Stimulated activated naive CD8-positive, alpha-beta T cell treated with anti-CD3 and anti-CD28 coated beads, Interleukin-15, Interleukin-2, amounts not matched to agents 100 U/mL and 50 U/mL, for 24 hours (primary cell): Measurements from ENCODE around the gene BFSP1.

Experiments used
- ATAC-seq: fragments of 150-1000 bp; cut with Tn5 transposase; one replicate; pipeline ENCODE4 v1.10.0; 2021
- DNase-seq: peaks from one replicate; pipeline ENCODE4 v3.0.0; 2021

BFSP1 gene

DNA sequence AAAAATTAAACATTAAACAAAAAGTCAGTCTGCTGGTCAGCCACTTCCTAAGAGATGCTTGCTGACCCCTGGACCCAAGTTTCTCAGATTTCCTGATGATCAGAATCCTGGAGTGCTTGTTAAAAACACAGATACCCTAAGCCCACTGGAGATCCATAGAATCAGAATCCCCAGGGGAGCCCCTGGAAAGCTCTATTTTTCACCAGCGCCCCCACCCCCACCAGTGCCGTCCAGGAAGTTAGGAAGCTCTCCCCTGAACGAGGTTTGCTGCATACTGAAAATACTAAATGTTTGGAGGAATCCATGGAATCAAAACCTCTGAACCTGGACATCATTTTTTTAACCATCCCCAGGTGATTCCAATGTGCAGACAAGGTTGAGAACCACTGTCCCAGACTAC lies 69.2 kb downstream of the BFSP1 start:
- no peak for ATAC-seq
- no peak for DNase-seq

GRCh38 chr20:17460119-17460518 lies 71.1 kb downstream of the BFSP1 start:
- DNase-seq, result no peak
- ATAC-seq, result no peak

DNA sequence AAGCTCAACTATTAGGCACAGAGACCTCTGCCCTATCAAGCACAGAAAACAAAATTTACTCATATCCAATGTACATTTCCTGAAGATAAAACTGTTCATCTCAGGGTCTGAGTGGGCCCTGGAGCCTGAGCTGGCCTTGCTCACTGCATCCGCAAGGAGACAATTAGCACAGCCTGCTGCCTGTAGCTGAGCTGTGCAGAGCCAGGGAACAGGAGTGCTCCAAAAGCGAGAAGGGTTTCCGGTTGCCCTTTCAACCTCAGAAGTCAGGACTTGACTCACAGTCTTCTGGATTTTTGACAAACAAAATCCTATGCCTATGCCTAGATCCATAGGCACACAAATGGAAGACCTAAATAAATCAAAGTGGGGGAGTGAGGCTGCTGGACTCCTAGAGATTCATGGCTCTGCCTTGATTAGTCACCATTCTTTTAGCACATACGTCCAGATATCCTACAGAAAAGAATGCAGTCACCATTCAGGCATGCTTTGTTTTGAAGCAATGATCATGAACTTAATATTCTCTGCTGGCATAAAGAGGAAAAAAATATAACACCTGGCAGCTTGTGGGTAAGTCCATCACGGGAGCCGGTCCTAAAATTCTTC lies 73.5 kb downstream of the BFSP1 start:
- no peak for DNase-seq
- no peak for ATAC-seq

DNA sequence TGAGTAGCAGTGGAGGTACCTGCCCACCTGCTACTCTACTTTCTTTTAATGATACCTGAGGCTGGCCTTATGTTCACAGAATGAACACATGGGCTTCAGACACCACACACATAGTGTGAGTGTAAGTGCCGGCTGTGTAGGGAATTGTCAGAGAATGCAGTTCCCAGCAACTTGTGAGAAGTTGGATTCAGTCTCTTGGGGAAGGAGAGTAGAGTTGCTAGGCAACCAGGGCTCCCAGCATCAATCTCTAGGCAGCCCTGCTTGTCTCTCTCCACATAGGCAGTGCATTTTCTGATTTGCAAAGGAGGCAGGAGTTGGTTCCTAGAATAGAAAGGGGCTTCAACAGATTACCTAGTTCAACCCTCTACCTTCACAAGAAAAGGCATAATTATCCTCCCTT lies 74.1 kb downstream of the BFSP1 start:
- DNase-seq, result no peak
- ATAC-seq, result no peak

DNA sequence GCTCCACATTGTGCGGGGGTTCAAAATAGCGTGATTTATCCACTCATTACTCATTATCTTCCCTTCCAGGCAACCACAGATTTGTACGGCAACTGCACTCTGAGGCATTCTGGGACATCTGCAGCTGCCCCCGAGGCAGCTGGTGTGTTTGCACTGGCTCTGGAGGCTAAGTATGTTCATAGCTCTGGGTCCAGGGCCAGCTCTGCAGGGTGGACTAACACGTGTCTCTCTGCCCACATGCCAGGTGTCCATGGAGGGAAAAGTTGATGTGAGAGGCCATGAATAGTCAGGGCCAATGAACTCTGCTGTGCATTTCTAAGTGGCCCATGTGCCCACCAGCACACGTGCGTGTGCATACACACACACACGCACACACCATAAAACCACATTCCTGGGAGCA lies 74.9 kb downstream of the BFSP1 start:
- no peak for ATAC-seq
- DNase-seq, result no peak

- DNase-seq, result no peak
- no peak for ATAC-seq
These were observed 77.6 kb downstream of the BFSP1 start for GRCh38 chr20:17453592-17453991.

GRCh38 chr20:17452441-17452840 lies 78.7 kb downstream of the BFSP1 start:
- ATAC-seq (no peak), DNase-seq (no peak)

GRCh38 chr20:17449031-17449430 lies 82.1 kb downstream of the BFSP1 start:
- ATAC-seq, result no peak
- no peak for DNase-seq

- DNase-seq, result no peak
- ATAC-seq, result no peak
These were observed 83.1 kb downstream of the BFSP1 start for GRCh38 chr20:17448071-17448470.

DNA sequence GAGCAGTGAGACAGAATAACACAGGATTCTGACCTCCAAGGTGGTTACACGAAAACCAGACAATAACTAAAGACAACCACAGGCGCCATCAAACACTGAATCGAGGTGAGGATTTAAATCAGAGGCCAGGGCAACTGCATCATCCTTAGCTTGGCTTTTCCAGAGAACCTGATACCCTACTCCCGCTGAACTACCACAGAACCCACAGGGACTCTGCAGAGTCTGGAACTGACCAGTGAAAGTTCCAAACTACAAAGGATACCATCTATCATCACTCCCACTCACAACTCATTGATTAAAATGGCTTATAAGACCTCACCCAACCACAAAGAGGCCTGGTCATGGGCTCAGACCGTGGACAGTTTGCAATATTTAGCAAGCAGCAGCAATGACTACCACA lies 85.0 kb downstream of the BFSP1 start:
- ATAC-seq, result no peak
- DNase-seq, result no peak

DNA sequence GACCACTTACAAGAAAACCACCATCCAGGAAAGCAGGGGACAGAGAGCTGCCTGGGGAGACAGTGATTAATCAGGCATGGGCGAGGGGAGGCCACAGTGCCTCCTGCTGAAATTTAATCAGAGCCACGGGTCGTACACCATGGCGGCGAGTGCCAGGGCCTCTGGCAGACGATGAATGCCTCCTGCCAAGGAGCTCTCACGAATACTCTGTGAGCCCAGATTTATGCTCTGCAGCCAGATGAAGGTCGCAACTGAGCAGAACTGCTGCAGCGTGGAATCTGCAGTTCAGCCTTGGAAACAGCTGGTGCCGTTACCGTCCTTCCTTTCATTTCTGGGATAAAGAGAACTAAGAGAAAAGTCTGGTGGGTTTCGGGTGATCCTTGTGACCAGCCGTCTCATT lies 85.6 kb downstream of the BFSP1 start:
- ATAC-seq, result no peak
- no peak for DNase-seq

- DNase-seq (no peak), ATAC-seq (no peak)
These were observed 87.1 kb downstream of the BFSP1 start for GRCh38 chr20:17444091-17444490.
